ENCODE data around the gene KRT25. TPM values are rescaled to one million over a fixed set of nuclear protein-coding genes. Genes with fewer than 3 reads are reported as not detected.

Gene KRT25
- total and polyA plus RNA-seq, 2 donors (not counting 3 experiments of a cell fraction or from before 2014, with no cell fraction given), result not detected

- Histone ChIP-seq H3K27me3 (ENCODE audit: control insufficient read depth in 2 of 2, insufficient read depth in 2 of 2, low read length in 2 of 2) (peaks cover 8 to 13% of the 10 kb centered on the region in 2 experiments), H2AFZ (ENCODE audit: low read depth, low read length) (no peak overlapping the region), H4K20me1 (replicated peaks; ENCODE audit: control insufficient read depth, extremely low read depth, insufficient read depth, low read length) (no peaks in the 10 kb centered on the region), H3K9ac (replicated peaks; ENCODE audit: extremely low read depth, insufficient read depth, low read length) (no peak overlapping the region), H3K79me2 (ENCODE audit: control insufficient read depth, insufficient read depth, low read length) (no peaks in the 10 kb centered on the region), H3K4me3 (replicated peaks in 1 of 3; ENCODE audit: insufficient read depth in 1 of 3, low read depth in 1 of 3, low read length in 3 of 3) (no peak overlapping the region), H3K9me1 (replicated peaks; ENCODE audit: control insufficient read depth, extremely low read depth, insufficient read depth, low read length) (no peaks in the 10 kb centered on the region), H3K36me3 (ENCODE audit: control insufficient read depth in 2 of 2, extremely low read depth in 1 of 2, insufficient read depth in 2 of 2, low read length in 2 of 2) (no peaks in the 10 kb centered on the region), H3K4me1 (ENCODE audit: control insufficient read depth, extremely low read depth, insufficient read depth, low read length) (no peaks in the 10 kb centered on the region), H3K27ac (ENCODE audit: insufficient read depth, low read depth, low read length) (no peak overlapping the region), H3K4me2 (ENCODE audit: insufficient read depth, low read length) (no peak overlapping the region), H3K9me3 (replicated peaks; ENCODE audit: control insufficient read depth, insufficient read depth, low read length) (no peaks in the 10 kb centered on the region)
- ChIA-PET CTCF (interaction anchor here (3.2 kb wide), 1 partner anchor 179 kb away, joined by 19 read pairs; no protein-coding TSS in a partner anchor), POLR2A (no interaction called here)
- no peak for TF ChIP-seq CTCF (IDR thresholded peaks at IDR 0.05; ENCODE audit: extremely low read depth in 1 of 2, insufficient read depth in 1 of 2, low read depth in 1 of 2, low read length in 2 of 2)
- no peak for TF ChIP-seq JUN (IDR thresholded peaks at IDR 0.05; ENCODE audit: borderline replicate concordance, insufficient read depth, insufficient read length, low read depth)
- no peak for TF ChIP-seq MAX (IDR thresholded peaks at IDR 0.05; ENCODE audit: insufficient read depth, insufficient read length)
- DNase-seq (ENCODE audit: low read depth, low spot score), result no peak
- dilution Hi-C loops (cut with MboI; ENCODE audit: extremely low pct_ligation_motif_present, low sequenced_read_pairs), result no loop called here
- FAIRE-seq, result no peak
- BruUV-seq (replicated peaks), result no TSS peak
- intact Hi-C loops (cut with micrococcal nuclease), result no loop called here
Observed at GRCh38 chr17:40794466-40794865, 39.3 kb upstream of the KRT25 start.

GRCh38 chr17:40793832-40794231, 38.7 kb upstream of the KRT25 start:
- H3K9me1 ChIP-seq (replicated peaks; ENCODE audit: control insufficient read depth, extremely low read depth, insufficient read depth, low read length), result no peaks in the 10 kb centered on the region
- H2AFZ ChIP-seq (ENCODE audit: low read depth, low read length), result no peak overlapping the region
- H3K9me3 ChIP-seq (replicated peaks; ENCODE audit: control insufficient read depth, insufficient read depth, low read length), result no peaks in the 10 kb centered on the region
- H3K4me2 ChIP-seq (ENCODE audit: insufficient read depth, low read length), result no peak overlapping the region
- H4K20me1 ChIP-seq (replicated peaks; ENCODE audit: control insufficient read depth, extremely low read depth, insufficient read depth, low read length), result no peaks in the 10 kb centered on the region
- H3K27me3 ChIP-seq (ENCODE audit: control insufficient read depth in 2 of 2, insufficient read depth in 2 of 2, low read length in 2 of 2), result peaks cover 10 to 17% of the 10 kb centered on the region in 2 experiments
- intact Hi-C loops (cut with micrococcal nuclease) (no loop called here), dilution Hi-C loops (cut with MboI; ENCODE audit: extremely low pct_ligation_motif_present, low sequenced_read_pairs) (no loop called here)
- no peak overlapping the region for H3K4me3 ChIP-seq (replicated peaks in 1 of 3; ENCODE audit: insufficient read depth in 1 of 3, low read depth in 1 of 3, low read length in 3 of 3)
- DNase-seq (ENCODE audit: low read depth, low spot score) (no peak), FAIRE-seq (no peak)
- no peaks in the 10 kb centered on the region for H3K4me1 ChIP-seq (ENCODE audit: control insufficient read depth, extremely low read depth, insufficient read depth, low read length)
- ChIA-PET POLR2A (no interaction called here), CTCF (interaction anchor here (1.5 to 3.2 kb wide), 2 partner anchors 9 to 179 kb away, joined by 6 to 19 read pairs; no protein-coding TSS in a partner anchor)
- H3K79me2 ChIP-seq (ENCODE audit: control insufficient read depth, insufficient read depth, low read length), result no peaks in the 10 kb centered on the region
- H3K9ac ChIP-seq (replicated peaks; ENCODE audit: extremely low read depth, insufficient read depth, low read length), result no peak overlapping the region
- BruUV-seq (replicated peaks), result no TSS peak
- H3K27ac ChIP-seq (ENCODE audit: insufficient read depth, low read depth, low read length), result no peak overlapping the region
- no peaks in the 10 kb centered on the region for H3K36me3 ChIP-seq (ENCODE audit: control insufficient read depth in 2 of 2, extremely low read depth in 1 of 2, insufficient read depth in 2 of 2, low read length in 2 of 2)
- TF ChIP-seq JUN (IDR thresholded peaks at IDR 0.05; ENCODE audit: borderline replicate concordance, insufficient read depth, insufficient read length, low read depth) (no peak), GATA2 (IDR thresholded peaks at IDR 0.05; ENCODE audit: insufficient read depth, insufficient read length, low read depth, low read length) (no peak), POLR2A (IDR thresholded peaks at IDR 0.05; ENCODE audit: low read depth, low read length) (no peak), FOS (IDR thresholded peaks at IDR 0.05; ENCODE audit: borderline replicate concordance, insufficient read depth, low read length) (no peak), EZH2 (IDR thresholded peaks at IDR 0.05; ENCODE audit: borderline replicate concordance, low read depth, low read length, severe bottlenecking) (no peak), MAX (IDR thresholded peaks at IDR 0.05; ENCODE audit: insufficient read depth, insufficient read length) (no peak)

Measured in endothelial cell of umbilical vein (primary cell).